H1 (cell line): ENCODE measurements around the gene MYLK. TPM values are rescaled to one million over a fixed set of nuclear protein-coding genes. Genes with fewer than 3 reads are reported as not detected.

ENCODE experiments used
- CTCF ChIA-PET: fragments of 300-600 bp; sonication (Branson Sonifier 250); formaldehyde crosslinking; loops from one replicate; lab custom pipeline; 2021; ENCODE audit not compliant: partially characterized antibody; lab: Charles Lee
- POLR2A ChIA-PET: fragments of 300-600 bp; sonication (Branson Sonifier 250); formaldehyde crosslinking; loops from one replicate; lab custom pipeline; 2021; ENCODE audit warnings: inconsistent platforms; ENCODE audit not compliant: partially characterized antibody; lab: Charles Lee
- DNase-seq, 2 experiments: peaks; one replicate each; pipeline versions ENCODE4 v3.0.0 to v3.0.0-alpha.2; 2010 to 2022; ENCODE audit warnings: low spot score in 2 of 2, low read depth in 1 of 2, mixed read lengths in 1 of 2
- FAIRE-seq: peaks from 2 replicates; lab custom pipeline; 2011; peaks lifted over from hg19 to GRCh38; lab: Jason Lieb, UNC
- H2AFZ ChIP-seq: 2 replicates; pipeline ENCODE4 v1.8.1; 2012; ENCODE audit warnings: low read length, inconsistent platforms
- H2AK5ac ChIP-seq: 2 replicates; pipeline ENCODE4 v1.6.1; 2013; ENCODE audit warnings: low read depth, low read length
- H2BK120ac ChIP-seq: replicated peaks from 2 replicates; pipeline ENCODE3; 2013; ENCODE audit warnings: low read depth, low read length, inconsistent platforms
- H2BK12ac ChIP-seq: 2 replicates; pipeline ENCODE4 v1.6.1; 2013; ENCODE audit warnings: low read depth, low read length
- H2BK15ac ChIP-seq: 2 replicates; pipeline ENCODE4 v1.6.1; 2013; ENCODE audit warnings: low read length
- H2BK20ac ChIP-seq: 2 replicates; pipeline ENCODE4 v1.6.1; 2013; ENCODE audit warnings: low read length
- H2BK5ac ChIP-seq: 2 replicates; pipeline ENCODE4 v1.6.1; 2013; ENCODE audit warnings: low read depth, low read length
- H3K14ac ChIP-seq: 2 replicates; pipeline ENCODE4 v1.6.1; 2013; ENCODE audit warnings: inconsistent platforms; ENCODE audit not compliant: insufficient read length
- H3K18ac ChIP-seq: 2 replicates; pipeline ENCODE4 v1.6.1; 2013; ENCODE audit warnings: low read length; ENCODE audit errors: extremely low read depth
- H3K23ac ChIP-seq: 2 replicates; pipeline ENCODE4 v1.6.1; 2013; ENCODE audit warnings: inconsistent platforms; ENCODE audit not compliant: insufficient read length
- H3K23me2 ChIP-seq: 2 replicates; pipeline ENCODE4 v1.6.1; 2013; ENCODE audit warnings: low read depth, low read length
- H3K27ac ChIP-seq: 2 replicates; pipeline ENCODE4 v1.6.1; 2011; ENCODE audit warnings: low read depth, low read length, inconsistent platforms
- H3K27me3 ChIP-seq, 4 experiments: replicated peaks in 1 of 4; 1 replicate in 1 of 4; 2 replicates in 3 of 4; pipeline versions ENCODE4 v1.6.1 to v1.8.1; 2011 to 2013; ENCODE audit warnings: low read length in 3 of 4, mild to moderate bottlenecking in 3 of 4, inconsistent platforms in 2 of 4, mixed read lengths in 2 of 4, moderate library complexity in 1 of 4; ENCODE audit not compliant: control insufficient read depth in 3 of 4, insufficient read depth in 3 of 4; ENCODE audit errors: extremely low read depth in 1 of 4
- H3K36me3 ChIP-seq, 4 experiments: 2 replicates each; pipeline versions ENCODE4 v1.6.1 to v1.8.1; 2011 to 2013; ENCODE audit warnings: mild to moderate bottlenecking in 4 of 4, low read length in 3 of 4, moderate library complexity in 2 of 4, control low read depth in 1 of 4, inconsistent platforms in 1 of 4; ENCODE audit not compliant: insufficient read depth in 4 of 4, control insufficient read depth in 2 of 4
- H3K4ac ChIP-seq: replicated peaks from 2 replicates; pipeline ENCODE3; 2013; ENCODE audit warnings: low read length, low read depth, mixed read lengths, inconsistent platforms; ENCODE audit not compliant: insufficient read length
- H3K4me1 ChIP-seq, 4 experiments: replicated peaks in 1 of 4; 1 replicate in 1 of 4; 2 replicates in 3 of 4; pipeline versions ENCODE4 v1.6.1 to v1.8.1; 2011 to 2013; ENCODE audit warnings: low read length in 3 of 4, inconsistent platforms in 2 of 4, mixed read lengths in 1 of 4; ENCODE audit not compliant: insufficient read depth in 4 of 4, control insufficient read depth in 3 of 4
- H3K4me2 ChIP-seq, 2 experiments: 2 replicates each; pipeline versions ENCODE4 v1.6.1 to v1.8.1; 2011 to 2013; ENCODE audit warnings: low read depth in 2 of 2, low read length in 2 of 2, control low read depth in 1 of 2, inconsistent platforms in 1 of 2, mild to moderate bottlenecking in 1 of 2; ENCODE audit not compliant: insufficient read depth in 1 of 2
- H3K4me3 ChIP-seq, 4 experiments: fragments of 200-600, 300-600 bp in 1 of 4; sonication (generic), shearing (Covaris generic), sonication (Bioruptor Twin) in 1 of 4; 2 replicates each; pipeline versions ENCODE4 v1.5.1 to v1.8.1; 2011 to 2016; ENCODE audit warnings: low read length in 4 of 4, low read depth in 3 of 4, control low read depth in 2 of 4, inconsistent platforms in 2 of 4, mild to moderate bottlenecking in 2 of 4, mixed read lengths in 1 of 4, moderate library complexity in 1 of 4; ENCODE audit not compliant: insufficient read depth in 2 of 4; ENCODE audit errors: extremely low read depth in 1 of 4
- H3K56ac ChIP-seq: replicated peaks from 2 replicates; pipeline ENCODE3; 2013; ENCODE audit warnings: low read depth, mild to moderate bottlenecking, mixed read lengths, low read length, inconsistent platforms; ENCODE audit not compliant: insufficient read length
- H3K79me1 ChIP-seq: 2 replicates; pipeline ENCODE4 v1.6.1; 2013; ENCODE audit warnings: low read depth, low read length, control low read depth
- H3K79me2 ChIP-seq, 2 experiments: 2 replicates each; pipeline versions ENCODE4 v1.6.1 to v1.8.1; 2012 to 2013; ENCODE audit warnings: low read length in 2 of 2, mild to moderate bottlenecking in 2 of 2, inconsistent platforms in 1 of 2; ENCODE audit not compliant: insufficient read depth in 2 of 2, control insufficient read depth in 1 of 2
- H3K9ac ChIP-seq, 4 experiments: replicated peaks in 1 of 4; 1 replicate in 1 of 4; 2 replicates in 3 of 4; pipeline versions ENCODE4 v1.6.1 to v1.8.1; 2011 to 2013; ENCODE audit warnings: low read depth in 3 of 4, low read length in 3 of 4, control low read depth in 2 of 4, mild to moderate bottlenecking in 2 of 4, moderate library complexity in 2 of 4, inconsistent platforms in 1 of 4; ENCODE audit errors: extremely low read depth in 1 of 4
- H3K9me3 ChIP-seq, 2 experiments: 2 replicates each; pipeline versions ENCODE4 v1.6.1 to v1.8.1; 2012 to 2013; ENCODE audit warnings: mild to moderate bottlenecking in 2 of 2, moderate library complexity in 2 of 2, control low read depth in 1 of 2, inconsistent platforms in 1 of 2, low read depth in 1 of 2, low read length in 1 of 2, mixed read lengths in 1 of 2; ENCODE audit not compliant: insufficient read depth in 2 of 2
- H4K20me1 ChIP-seq, 2 experiments: replicated peaks in 1 of 2; 2 replicates each; pipeline versions ENCODE3 to v1.8.1; 2011 to 2013; ENCODE audit warnings: inconsistent platforms in 2 of 2, low read length in 2 of 2, mild to moderate bottlenecking in 1 of 2; ENCODE audit not compliant: insufficient read depth in 2 of 2, control insufficient read depth in 1 of 2
- H4K5ac ChIP-seq: 2 replicates; pipeline ENCODE4 v1.6.1; 2013; ENCODE audit warnings: low read length, low read depth, mixed read lengths, inconsistent platforms; ENCODE audit not compliant: insufficient read length
- H4K8ac ChIP-seq: 2 replicates; pipeline ENCODE4 v1.8.0; 2013; ENCODE audit warnings: mild to moderate bottlenecking, moderate library complexity, low read length, inconsistent platforms; ENCODE audit not compliant: insufficient read depth; ENCODE audit errors: extremely low read depth
- H4K91ac ChIP-seq: replicated peaks from 2 replicates; pipeline ENCODE3; 2013; ENCODE audit warnings: low read length, mixed read lengths, inconsistent platforms; ENCODE audit not compliant: insufficient read length
- EGR1 ChIP-seq: IDR thresholded peaks from 2 replicates; pipeline ENCODE4 v1.6.1; 2011; ENCODE audit warnings: low read depth, low read length, borderline replicate concordance
- MAX ChIP-seq: IDR thresholded peaks from 2 replicates; pipeline ENCODE4 v1.6.1; 2012; ENCODE audit warnings: inconsistent platforms
- SRF ChIP-seq: IDR thresholded peaks from 2 replicates; pipeline ENCODE4 v1.6.1; 2011; ENCODE audit warnings: mild to moderate bottlenecking, low read depth, low read length, moderate library complexity
- WGBS, 2 experiments: shearing (Covaris generic) in 1 of 2; methylation state at CpG; one replicate each; pipeline versions ENCODE4 v1.1.6 to v1.1.7; 2013 to 2015; ENCODE audit warnings: low lambda C conversion rate in 2 of 2, mixed read lengths in 2 of 2, inconsistent platforms in 1 of 2, low coverage in 1 of 2, missing lambda C conversion rate in 1 of 2; ENCODE audit not compliant: insufficient replicate concordance in 2 of 2, insufficient coverage in 1 of 2, insufficient read length in 1 of 2; ENCODE audit errors: extremely low coverage in 1 of 2, missing lambda C conversion rate in 1 of 2; 5-methylcytosine and 5-hydroxymethylcytosine counted together
- polyA plus RNA-seq, 7 experiments: library from polyadenylated mRNA; depleted of rRNA in 3 of 7; stranded (reverse) in 5 of 7; unstranded in 2 of 7; fragments of >200 nt in 5 of 7; fragments of 200-250 nt in 2 of 7; gene quantifications; 1 replicate in 5 of 7; 2 replicates in 1 of 7; 4 replicates in 1 of 7; pipeline versions ENCODE4 v1.2.1 to v1.2.3, GENCODE V29; 2011 to 2013; ENCODE audit warnings: missing spikeins in 2 of 7, mixed read lengths in 2 of 7
- total RNA-seq: library from RNA; stranded (reverse); fragmentation: NEBNext Ultra II Directional; extraction: Animal tissue kit (Norgen Biotek cat#: 25700); gene quantifications from 2 replicates; pipeline ENCODE4 v1.2.1, GENCODE V29; 2021

The MYLK gene
- total and polyA plus RNA-seq, 2 of the 8 experiments (the other 6 are each of a cell fraction or from before 2014, with no cell fraction given) = 11.6 to 21.3 TPM

DNA sequence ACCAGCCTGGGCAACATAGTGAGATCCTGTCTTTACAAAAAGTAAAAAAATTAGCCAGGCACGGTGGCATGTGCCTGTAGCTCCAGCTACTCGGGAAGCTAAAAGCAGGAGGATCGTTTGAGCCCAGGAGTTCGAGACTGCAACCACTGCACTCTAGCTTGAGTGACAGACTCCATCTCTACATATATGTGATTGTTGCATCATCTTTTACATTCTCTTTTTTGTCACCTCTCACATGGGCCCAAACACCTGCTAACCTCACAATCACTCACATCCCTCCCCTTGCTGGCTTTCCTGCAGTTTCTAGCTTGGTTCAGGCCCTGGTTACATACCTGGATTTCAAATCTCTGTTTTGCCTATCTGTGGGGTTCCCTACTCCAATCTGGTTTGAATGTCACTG lies 19.4 kb downstream of the MYLK start:
- H3K23me2 ChIP-seq = no peaks in the 10 kb centered on the region
- H3K27ac ChIP-seq = no peak overlapping the region
- H3K23ac ChIP-seq = no peak overlapping the region
- H2BK20ac ChIP-seq = no peak overlapping the region
- H2AK5ac ChIP-seq = no peak overlapping the region; the same call in 1 of the 2 replicates
- peaks cover 0 to 5% (median 0%) of the 10 kb centered on the region in 4 experiments; a peak in 1 of 7 replicates for H3K4me1 ChIP-seq
- no peaks in the 10 kb centered on the region for H3K27me3 ChIP-seq
- H2BK15ac ChIP-seq = no peak overlapping the region
- H3K9ac ChIP-seq = no peak overlapping the region
- H3K36me3 ChIP-seq = no peaks in the 10 kb centered on the region
- H3K4me2 ChIP-seq = no peak overlapping the region
- H4K8ac ChIP-seq = no peak overlapping the region
- H4K20me1 ChIP-seq = no peaks in the 10 kb centered on the region
- no peak for FAIRE-seq
- no peak overlapping the region for H4K5ac ChIP-seq
- H2BK5ac ChIP-seq = no peak overlapping the region
- H3K79me2 ChIP-seq = peaks cover 0 to 3% of the 10 kb centered on the region in 2 experiments; a peak in 1 of 4 replicates
- H3K18ac ChIP-seq = no peak overlapping the region
- no peaks in the 10 kb centered on the region; the same call in 1 of the 2 replicates for H3K79me1 ChIP-seq
- H3K4me3 ChIP-seq = no peak overlapping the region
- H4K91ac ChIP-seq = no peak overlapping the region
- 98% methylated on average over 4 of the region's 4 CpGs; no CpG with 5 or more reads in 1 of the 2 experiments for WGBS, 2 experiments
- CTCF ChIA-PET = interaction anchor here (0.9 to 1.6 kb wide), 3 partner anchors 12 to 17 kb away, joined by 3 to 8 read pairs (median 5); no protein-coding TSS in a partner anchor
- H3K4ac ChIP-seq = no peak overlapping the region
- H2AFZ ChIP-seq = no peak overlapping the region
- no peaks in the 10 kb centered on the region for H3K9me3 ChIP-seq
- POLR2A ChIA-PET = interaction anchor here (1.0 kb wide), 1 partner anchor 22 kb away, joined by 3 read pairs; no protein-coding TSS in a partner anchor
- no peak overlapping the region for H2BK120ac ChIP-seq
- H2BK12ac ChIP-seq = no peak overlapping the region
- H3K56ac ChIP-seq = no peak overlapping the region
- no peak for DNase-seq
- no peak overlapping the region for H3K14ac ChIP-seq
- TF ChIP-seq MAX (no peak), SRF (no peak), EGR1 (no peak)
